SK-N-SH (cell line): ENCODE results near the gene COQ9.

Experiments
- CHD2 ChIP-seq: fragments of 150-350 bp; IDR thresholded peaks from 2 replicates; pipeline ENCODE4 v1.6.1; 2018; ENCODE audit warnings: low read length; ENCODE audit not compliant: partially characterized antibody
- POLR2AphosphoS5 ChIP-seq: IDR thresholded peaks from 2 replicates; pipeline ENCODE4 v1.6.1; 2012; ENCODE audit warnings: low read depth, low read length
- SIN3A ChIP-seq: IDR thresholded peaks from 2 replicates; pipeline ENCODE4 v1.6.1; 2012; ENCODE audit warnings: low read depth, mild to moderate bottlenecking, low read length, moderate library complexity, borderline replicate concordance
- YY1 ChIP-seq: IDR thresholded peaks from 2 replicates; pipeline ENCODE4 v1.4.0; 2012; ENCODE audit warnings: low read depth, mild to moderate bottlenecking

- no peak for TF ChIP-seq POLR2AphosphoS5
- TF ChIP-seq CHD2, result no peak
- no peak for TF ChIP-seq YY1
- no peak for TF ChIP-seq SIN3A
These were observed 21.1 kb downstream of the COQ9 start for GRCh38 chr16:57468346-57468745.
